Measurements from ENCODE around the gene DNAH1. TPM values are rescaled to one million over a fixed set of nuclear protein-coding genes. Genes with fewer than 3 reads are reported as not detected.

DNAH1 gene
- polyA plus RNA-seq, 1 donor (not counting 4 experiments of a cell fraction or from before 2014, with no cell fraction given) = 0.33 TPM

DNA sequence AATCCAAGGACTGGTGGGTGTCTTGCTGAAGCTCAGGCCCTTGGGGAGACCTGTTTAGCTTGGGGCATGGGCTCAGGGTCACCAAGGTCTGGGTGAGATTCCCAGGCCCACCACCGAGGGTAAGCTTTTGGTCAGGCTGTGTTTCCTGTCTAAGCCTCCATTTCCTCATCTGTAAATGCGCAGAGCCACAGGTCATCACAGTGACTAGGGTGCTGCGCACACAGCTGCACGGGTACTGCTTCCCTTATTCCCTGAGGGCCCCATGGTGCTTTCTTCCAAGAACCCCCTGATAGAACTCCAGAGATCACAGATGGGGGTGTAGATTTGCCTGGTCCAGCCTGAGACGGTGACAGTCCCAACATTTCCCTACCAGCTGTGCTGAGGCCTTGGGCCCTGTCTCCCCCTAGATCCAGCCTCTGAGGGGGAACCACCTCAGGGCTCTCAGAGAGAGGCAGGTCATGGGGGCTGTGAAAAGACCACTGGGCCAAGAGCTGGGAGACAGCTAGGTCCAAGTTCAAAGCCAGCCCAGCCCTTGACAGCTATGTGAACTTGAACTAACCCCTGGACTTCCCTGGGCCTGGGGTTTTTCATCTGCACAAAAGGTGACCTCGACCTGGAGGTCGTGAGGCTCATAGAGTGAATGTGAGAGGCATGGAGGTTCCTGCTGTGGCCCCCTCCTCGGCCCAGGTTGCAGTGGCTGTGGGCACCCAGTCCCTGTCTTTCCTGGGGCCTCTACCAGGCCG, 68.1 kb downstream of the DNAH1 start:
- no peak for TF ChIP-seq EZH2 (IDR thresholded peaks at IDR 0.05; ENCODE audit: low read length)
- TF ChIP-seq, protein P1, sequence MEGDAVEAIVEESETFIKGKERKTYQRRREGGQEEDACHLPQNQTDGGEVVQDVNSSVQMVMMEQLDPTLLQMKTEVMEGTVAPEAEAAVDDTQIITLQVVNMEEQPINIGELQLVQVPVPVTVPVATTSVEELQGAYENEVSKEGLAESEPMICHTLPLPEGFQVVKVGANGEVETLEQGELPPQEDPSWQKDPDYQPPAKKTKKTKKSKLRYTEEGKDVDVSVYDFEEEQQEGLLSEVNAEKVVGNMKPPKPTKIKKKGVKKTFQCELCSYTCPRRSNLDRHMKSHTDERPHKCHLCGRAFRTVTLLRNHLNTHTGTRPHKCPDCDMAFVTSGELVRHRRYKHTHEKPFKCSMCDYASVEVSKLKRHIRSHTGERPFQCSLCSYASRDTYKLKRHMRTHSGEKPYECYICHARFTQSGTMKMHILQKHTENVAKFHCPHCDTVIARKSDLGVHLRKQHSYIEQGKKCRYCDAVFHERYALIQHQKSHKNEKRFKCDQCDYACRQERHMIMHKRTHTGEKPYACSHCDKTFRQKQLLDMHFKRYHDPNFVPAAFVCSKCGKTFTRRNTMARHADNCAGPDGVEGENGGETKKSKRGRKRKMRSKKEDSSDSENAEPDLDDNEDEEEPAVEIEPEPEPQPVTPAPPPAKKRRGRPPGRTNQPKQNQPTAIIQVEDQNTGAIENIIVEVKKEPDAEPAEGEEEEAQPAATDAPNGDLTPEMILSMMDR (optimal IDR thresholded peaks at IDR 0.05 in 1 of 3, IDR thresholded peaks at IDR 0.05 in 1 of 3, conservative IDR thresholded peaks at IDR 0.05 in 1 of 3; ENCODE audit: extremely low read depth in 1 of 3, insufficient read depth in 2 of 3, low read length in 3 of 3) = no peak
- Histone ChIP-seq H3K4me2 (ENCODE audit: control insufficient read depth, extremely low read depth, insufficient read depth, low read depth, low read length) (no peak overlapping the region), H2AFZ (ENCODE audit: control insufficient read depth, low read length) (no peak overlapping the region), H3K4me3 (ENCODE audit: control insufficient read depth in 2 of 3, extremely low read depth in 1 of 3, insufficient read depth in 2 of 3, low read depth in 1 of 3, low read length in 3 of 3) (no peak overlapping the region), H3K9ac (ENCODE audit: control insufficient read depth, extremely low read depth, insufficient read depth, low read length) (no peak overlapping the region), H3K79me2 (ENCODE audit: control insufficient read depth, insufficient read depth, low read length) (no peaks in the 10 kb centered on the region), H3K9me3 (ENCODE audit: control insufficient read depth, low read depth, low read length) (no peaks in the 10 kb centered on the region), H3K27ac (ENCODE audit: control insufficient read depth, insufficient read depth, low read length) (no peak overlapping the region), H3K36me3 (ENCODE audit: control insufficient read depth in 2 of 2, extremely low read depth in 1 of 2, insufficient read depth in 2 of 2, low read length in 2 of 2) (no peaks in the 10 kb centered on the region), H3K9me1 (ENCODE audit: control insufficient read depth, extremely low read depth, insufficient read depth, low read length) (no peaks in the 10 kb centered on the region), H3K4me1 (ENCODE audit: control insufficient read depth, extremely low read depth, insufficient read depth, low read length) (no peaks in the 10 kb centered on the region), H3K27me3 (ENCODE audit: control insufficient read depth, extremely low read depth, insufficient read depth, low read length) (no peaks in the 10 kb centered on the region), H4K20me1 (ENCODE audit: control insufficient read depth, extremely low read depth, insufficient read depth, low read length) (no peaks in the 10 kb centered on the region)
- dilution Hi-C loops (cut with MboI; ENCODE audit: extremely low pct_ligation_motif_present, low sequenced_read_pairs) = no loop called here
- DNase-seq (ENCODE audit: low read depth, low spot score) = no peak
- no peak for FAIRE-seq

DNA sequence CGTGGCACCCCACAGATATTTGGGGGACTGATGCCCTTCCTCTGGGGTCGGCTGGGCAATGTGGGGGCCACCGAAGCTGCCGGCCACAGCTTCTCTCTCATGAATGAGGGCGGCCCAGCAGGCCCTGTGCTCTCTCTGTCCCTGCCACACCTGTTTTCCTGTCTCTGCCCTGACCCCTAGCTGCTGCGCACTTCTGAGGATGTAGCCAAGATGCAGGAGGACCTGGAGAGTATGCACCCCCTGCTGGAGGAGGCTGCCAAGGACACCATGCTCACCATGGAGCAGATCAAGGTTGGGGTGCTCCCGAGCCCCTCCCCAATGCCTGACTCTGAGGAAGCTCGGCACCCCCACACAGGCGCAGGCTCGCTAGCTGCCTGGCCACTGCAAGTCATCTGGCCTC, 69.0 kb downstream of the DNAH1 start:
- no peak overlapping the region for H3K27ac ChIP-seq (ENCODE audit: control insufficient read depth, insufficient read depth, low read length)
- TF ChIP-seq, protein P1 (optimal IDR thresholded peaks at IDR 0.05 in 1 of 3, IDR thresholded peaks at IDR 0.05 in 1 of 3, conservative IDR thresholded peaks at IDR 0.05 in 1 of 3; ENCODE audit: extremely low read depth in 1 of 3, insufficient read depth in 2 of 3, low read length in 3 of 3) = peak in 2 of 3 experiments; percentile 73 to 77
- TF ChIP-seq EZH2 (IDR thresholded peaks at IDR 0.05; ENCODE audit: low read length) = no peak
- H3K27me3 ChIP-seq (ENCODE audit: control insufficient read depth, extremely low read depth, insufficient read depth, low read length) = no peaks in the 10 kb centered on the region
- no peaks in the 10 kb centered on the region for H3K79me2 ChIP-seq (ENCODE audit: control insufficient read depth, insufficient read depth, low read length)
- no peaks in the 10 kb centered on the region for H3K9me3 ChIP-seq (ENCODE audit: control insufficient read depth, low read depth, low read length)
- H4K20me1 ChIP-seq (ENCODE audit: control insufficient read depth, extremely low read depth, insufficient read depth, low read length) = no peaks in the 10 kb centered on the region
- no peaks in the 10 kb centered on the region for H3K9me1 ChIP-seq (ENCODE audit: control insufficient read depth, extremely low read depth, insufficient read depth, low read length)
- H3K4me2 ChIP-seq (ENCODE audit: control insufficient read depth, extremely low read depth, insufficient read depth, low read depth, low read length) = no peak overlapping the region
- H3K4me3 ChIP-seq (ENCODE audit: control insufficient read depth in 2 of 3, extremely low read depth in 1 of 3, insufficient read depth in 2 of 3, low read depth in 1 of 3, low read length in 3 of 3) = no peak overlapping the region
- no peak overlapping the region for H2AFZ ChIP-seq (ENCODE audit: control insufficient read depth, low read length)
- dilution Hi-C loops (cut with MboI; ENCODE audit: extremely low pct_ligation_motif_present, low sequenced_read_pairs) = no loop called here
- no peaks in the 10 kb centered on the region for H3K4me1 ChIP-seq (ENCODE audit: control insufficient read depth, extremely low read depth, insufficient read depth, low read length)
- DNase-seq (ENCODE audit: low read depth, low spot score) = no peak
- no peak overlapping the region for H3K9ac ChIP-seq (ENCODE audit: control insufficient read depth, extremely low read depth, insufficient read depth, low read length)
- no peaks in the 10 kb centered on the region for H3K36me3 ChIP-seq (ENCODE audit: control insufficient read depth in 2 of 2, extremely low read depth in 1 of 2, insufficient read depth in 2 of 2, low read length in 2 of 2)
- no peak for FAIRE-seq

Measured in keratinocyte (primary cell).